ENCODE measurements around the gene TTC39C. TPM values are rescaled to one million over a fixed set of nuclear protein-coding genes. Genes with fewer than 3 reads are reported as not detected.

TTC39C gene
- total and polyA plus RNA-seq, 2 of the 8 experiments (the other 6 are each of a cell fraction or from before 2014, with no cell fraction given): 8.1 to 79.1 TPM

GRCh38 chr18:24104486-24104885, 89.9 kb downstream of the TTC39C start (continued):
- TF ChIP-seq CHD7 (IDR thresholded peaks at IDR 0.05; ENCODE audit: insufficient replicate concordance, low read length): no peak
- no peak for TF ChIP-seq TAF7 (optimal IDR thresholded peaks at IDR 0.05; ENCODE audit: borderline replicate concordance, low read depth, low read length)
- no peak for TF ChIP-seq HDAC6 (IDR thresholded peaks at IDR 0.05; ENCODE audit: low read depth, low read length)

Measured in H1 (cell line).